GM12875 (cell line): Measurements from ENCODE around the gene PHACTR1.

Experiments used
- H3K4me3 ChIP-seq: one replicate; pipeline ENCODE4 v1.5.1; 2011; ENCODE audit warnings: low read depth, low read length, control low read depth
- TF ChIP-seq, protein P1 (sequence below): IDR thresholded peaks from 2 replicates; pipeline ENCODE4 v1.5.1; 2011; ENCODE audit warnings: low read depth, mild to moderate bottlenecking, control low read depth, inconsistent platforms, low read length, moderate library complexity, borderline replicate concordance; ENCODE audit not compliant: insufficient read depth

Gene PHACTR1

DNA sequence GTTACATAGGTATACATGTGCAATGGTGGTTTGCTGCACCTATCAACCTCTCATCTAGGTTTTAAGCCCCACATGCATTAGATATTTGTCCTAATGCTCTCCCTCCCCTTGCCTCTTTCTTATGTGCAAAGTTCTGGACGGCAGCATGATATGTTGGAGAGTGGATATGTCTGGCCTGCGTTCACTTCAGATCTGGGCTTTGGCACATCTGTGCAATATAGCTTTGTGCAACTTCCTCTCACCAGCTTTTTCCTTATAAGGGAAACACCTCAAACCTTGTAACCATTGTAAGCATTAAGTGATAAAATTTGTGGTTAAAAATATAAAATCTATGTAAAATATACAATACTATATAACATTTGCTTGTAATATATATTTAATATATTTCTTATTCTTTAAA, 288.0 kb downstream of the PHACTR1 start:
- TF ChIP-seq, protein P1, sequence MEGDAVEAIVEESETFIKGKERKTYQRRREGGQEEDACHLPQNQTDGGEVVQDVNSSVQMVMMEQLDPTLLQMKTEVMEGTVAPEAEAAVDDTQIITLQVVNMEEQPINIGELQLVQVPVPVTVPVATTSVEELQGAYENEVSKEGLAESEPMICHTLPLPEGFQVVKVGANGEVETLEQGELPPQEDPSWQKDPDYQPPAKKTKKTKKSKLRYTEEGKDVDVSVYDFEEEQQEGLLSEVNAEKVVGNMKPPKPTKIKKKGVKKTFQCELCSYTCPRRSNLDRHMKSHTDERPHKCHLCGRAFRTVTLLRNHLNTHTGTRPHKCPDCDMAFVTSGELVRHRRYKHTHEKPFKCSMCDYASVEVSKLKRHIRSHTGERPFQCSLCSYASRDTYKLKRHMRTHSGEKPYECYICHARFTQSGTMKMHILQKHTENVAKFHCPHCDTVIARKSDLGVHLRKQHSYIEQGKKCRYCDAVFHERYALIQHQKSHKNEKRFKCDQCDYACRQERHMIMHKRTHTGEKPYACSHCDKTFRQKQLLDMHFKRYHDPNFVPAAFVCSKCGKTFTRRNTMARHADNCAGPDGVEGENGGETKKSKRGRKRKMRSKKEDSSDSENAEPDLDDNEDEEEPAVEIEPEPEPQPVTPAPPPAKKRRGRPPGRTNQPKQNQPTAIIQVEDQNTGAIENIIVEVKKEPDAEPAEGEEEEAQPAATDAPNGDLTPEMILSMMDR = no peak
- no peak overlapping the region for H3K4me3 ChIP-seq

DNA sequence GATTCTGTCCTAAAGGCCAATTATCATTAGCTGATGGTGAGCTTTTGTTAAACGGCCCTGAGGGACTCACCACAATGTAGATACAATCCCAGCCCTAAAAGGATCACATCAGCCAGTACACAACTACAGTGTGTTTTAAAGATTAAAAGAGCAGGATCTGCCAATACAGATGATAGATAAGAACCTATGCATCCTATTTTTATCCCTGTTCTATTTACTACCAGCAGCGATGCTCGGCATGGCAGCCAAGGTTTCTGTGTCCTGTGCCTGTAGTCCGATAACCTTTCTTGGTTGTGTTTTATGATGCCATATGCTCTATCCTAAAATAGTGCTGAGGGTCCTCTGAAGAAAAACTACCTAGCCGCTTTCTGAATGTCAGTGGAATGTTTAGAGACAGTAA, 289.4 kb downstream of the PHACTR1 start:
- TF ChIP-seq, protein P1 = no peak
- H3K4me3 ChIP-seq = no peak overlapping the region

DNA sequence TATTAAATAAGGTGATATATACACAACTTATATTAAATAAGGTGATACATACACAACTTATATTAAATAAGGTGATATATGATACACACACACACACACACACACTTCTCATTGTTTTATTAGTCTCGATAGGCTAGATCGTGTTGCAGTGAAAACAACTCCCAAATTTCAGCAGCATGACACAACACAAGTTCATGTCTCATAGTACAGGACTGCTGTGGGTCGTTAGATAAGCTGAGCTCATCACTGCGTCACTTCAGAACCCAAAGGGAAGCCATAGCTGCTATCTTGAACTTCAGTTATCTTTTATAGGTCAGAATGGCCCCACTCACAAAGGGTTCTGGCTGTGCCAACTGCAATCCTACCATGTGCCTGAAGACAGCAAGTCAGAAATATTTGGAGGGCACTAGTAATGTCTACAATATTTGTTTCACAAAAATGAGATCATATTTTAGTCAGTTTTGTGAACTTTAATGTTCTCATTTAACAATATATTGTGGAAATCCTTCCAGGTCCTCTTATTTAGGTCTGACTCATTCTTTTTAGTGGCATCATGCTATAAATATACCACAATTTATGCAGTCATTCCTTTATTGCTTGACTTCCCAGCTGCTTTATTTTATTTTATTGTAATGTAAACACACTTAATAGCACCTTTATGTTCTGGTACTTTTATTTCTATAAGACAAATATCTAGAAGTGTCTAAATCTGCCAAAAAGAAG, 290.2 kb downstream of the PHACTR1 start:
- H3K4me3 ChIP-seq = no peak overlapping the region
- TF ChIP-seq, protein P1 = no peak

DNA sequence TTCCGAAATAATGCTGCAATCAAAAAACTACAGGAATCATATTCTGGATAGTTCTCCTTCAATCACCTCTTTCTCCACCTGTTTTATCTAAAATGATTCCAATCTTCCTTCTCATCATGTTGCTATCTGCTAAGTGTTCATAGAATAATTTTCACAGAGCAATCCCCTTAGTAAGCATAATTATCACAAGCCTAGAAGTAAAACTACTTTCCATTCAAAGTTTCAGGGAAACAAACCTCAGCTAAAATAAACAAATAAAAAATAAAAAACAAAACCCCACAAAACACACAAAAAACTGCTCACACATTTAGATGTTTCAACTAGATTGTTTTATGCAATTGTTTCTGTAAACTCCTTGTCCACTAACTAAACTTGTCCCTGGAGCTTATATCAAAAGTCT, 291.2 kb downstream of the PHACTR1 start:
- no peak overlapping the region for H3K4me3 ChIP-seq
- TF ChIP-seq, protein P1 = no peak

DNA sequence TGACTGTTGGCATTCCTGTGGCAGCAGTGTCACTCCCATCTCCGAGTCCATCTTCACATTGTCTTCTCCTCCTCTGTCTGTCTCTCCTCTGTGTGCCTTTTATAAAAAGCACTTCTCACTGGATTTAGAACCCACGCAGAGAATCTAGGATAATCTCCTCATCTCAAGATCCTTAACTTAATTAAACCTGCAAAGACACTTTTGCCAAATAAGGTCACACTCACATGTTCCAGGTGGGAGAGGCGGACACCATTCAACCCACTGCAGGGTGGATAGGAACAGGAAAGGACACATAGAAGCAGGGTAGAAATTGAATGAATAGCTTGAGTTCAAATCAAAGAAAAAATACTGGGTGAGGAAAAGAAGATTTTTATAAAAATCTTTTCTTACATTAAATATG, 292.5 kb downstream of the PHACTR1 start:
- TF ChIP-seq, protein P1 = no peak
- H3K4me3 ChIP-seq = no peak overlapping the region

DNA sequence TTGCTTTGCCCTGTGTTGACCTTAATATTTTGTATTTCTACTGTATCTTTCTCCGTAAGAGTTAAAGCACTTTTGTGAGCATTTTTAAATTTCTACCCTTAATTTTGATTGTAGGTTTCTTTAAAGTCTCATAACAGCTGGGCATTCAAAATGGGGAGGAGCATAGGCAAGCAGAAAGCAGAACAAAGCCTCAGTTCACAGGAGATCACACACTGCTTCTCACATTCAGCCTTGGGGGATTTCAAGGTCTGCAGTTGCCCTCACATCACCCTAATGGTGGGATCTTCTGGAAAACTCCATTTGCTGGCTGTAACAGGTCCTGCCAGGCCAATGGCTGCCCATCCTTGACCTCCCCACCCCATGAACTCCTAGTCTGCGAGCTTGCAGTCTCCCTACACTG, 292.9 kb downstream of the PHACTR1 start:
- TF ChIP-seq, protein P1 = no peak

DNA sequence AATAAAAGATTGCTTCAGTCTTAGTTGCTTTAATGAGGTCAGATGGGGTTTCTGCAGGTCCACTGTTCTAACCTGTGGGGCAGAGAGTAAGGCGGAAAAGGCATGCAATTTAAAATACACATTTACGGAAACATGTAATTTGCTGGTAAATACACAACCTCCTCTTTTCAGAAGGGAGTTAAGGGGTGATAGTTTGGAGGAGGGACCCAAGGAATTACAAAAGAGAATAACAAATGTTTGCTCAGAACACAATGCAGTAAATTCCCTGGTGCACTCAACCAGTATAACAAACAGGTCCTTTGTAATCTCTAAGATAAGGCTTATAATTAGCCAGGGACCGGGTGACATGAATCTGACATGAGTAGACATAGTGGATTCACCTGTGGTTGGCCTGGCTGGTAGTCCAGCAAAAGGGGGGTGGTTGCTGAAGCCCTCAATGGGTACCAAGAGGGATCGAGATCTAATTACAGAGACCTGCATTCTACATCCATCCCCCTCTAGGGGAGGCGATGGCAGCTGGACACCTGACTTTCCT, 295.1 kb downstream of the PHACTR1 start:
- TF ChIP-seq, protein P1 = no peak
- H3K4me3 ChIP-seq = no peak overlapping the region

More for the DNA sequence above, 292.9 kb downstream of the PHACTR1 start:
- H3K4me3 ChIP-seq = no peak overlapping the region
